Esophagus (tissue), 2 donors: ENCODE measurements around the gene VWA8. TPM values are rescaled to one million over a fixed set of nuclear protein-coding genes. Genes with fewer than 3 reads are reported as not detected.

Experiments
- H3K27ac ChIP-seq, 2 donors: one replicate each; pipeline ENCODE4 v1.5.1; 2013; ENCODE audit warnings: low read depth in 2 of 2, mild to moderate bottlenecking in 2 of 2, inconsistent platforms in 1 of 2, low read length in 1 of 2, moderate library complexity in 1 of 2
- H3K27me3 ChIP-seq, 2 donors: one replicate each; pipeline ENCODE4 v1.6.1; 2013; ENCODE audit warnings: low read length in 2 of 2, control low read depth in 1 of 2, mild to moderate bottlenecking in 1 of 2; ENCODE audit not compliant: insufficient read depth in 2 of 2, control insufficient read depth in 1 of 2
- H3K36me3 ChIP-seq, 2 donors: one replicate each; pipeline ENCODE4 v1.6.1; 2013; ENCODE audit warnings: low read length in 1 of 2; ENCODE audit not compliant: control insufficient read depth in 2 of 2, insufficient read depth in 2 of 2
- H3K4me1 ChIP-seq, 2 donors: one replicate each; pipeline ENCODE4 v1.6.1; 2013; ENCODE audit warnings: low read length in 1 of 2; ENCODE audit not compliant: control insufficient read depth in 2 of 2, insufficient read depth in 2 of 2
- H3K4me3 ChIP-seq, 2 donors: one replicate each; pipeline ENCODE4 v1.5.1; 2013; ENCODE audit warnings: low read length in 2 of 2, mild to moderate bottlenecking in 2 of 2, low read depth in 1 of 2, moderate library complexity in 1 of 2
- H3K9me3 ChIP-seq, 2 donors: one replicate each; pipeline ENCODE4 v1.6.1; 2013; ENCODE audit warnings: mild to moderate bottlenecking in 2 of 2, low read depth in 1 of 2, low read length in 1 of 2, moderate library complexity in 1 of 2; ENCODE audit not compliant: control insufficient read depth in 2 of 2, insufficient read depth in 1 of 2
- WGBS, 2 donors: extraction: QIAGEN DNeasy Blood & Tissue Kit; methylation state at CpG; one replicate each; pipeline ENCODE4 v1.1.7; 2013; 5-methylcytosine and 5-hydroxymethylcytosine counted together
- polyA plus RNA-seq, 2 donors: library from polyadenylated mRNA; stranded (reverse); fragments of 200-250 nt; gene quantifications; one replicate each; pipeline ENCODE4 v1.2.3, GENCODE V29; 2013
- donor health status: healthy with polysubstance abuse.
- donor health status: Bipolar disorder and iron deficiency.

VWA8 gene
- polyA plus RNA-seq, 2 donors = 3.5 to 3.6 TPM

DNA sequence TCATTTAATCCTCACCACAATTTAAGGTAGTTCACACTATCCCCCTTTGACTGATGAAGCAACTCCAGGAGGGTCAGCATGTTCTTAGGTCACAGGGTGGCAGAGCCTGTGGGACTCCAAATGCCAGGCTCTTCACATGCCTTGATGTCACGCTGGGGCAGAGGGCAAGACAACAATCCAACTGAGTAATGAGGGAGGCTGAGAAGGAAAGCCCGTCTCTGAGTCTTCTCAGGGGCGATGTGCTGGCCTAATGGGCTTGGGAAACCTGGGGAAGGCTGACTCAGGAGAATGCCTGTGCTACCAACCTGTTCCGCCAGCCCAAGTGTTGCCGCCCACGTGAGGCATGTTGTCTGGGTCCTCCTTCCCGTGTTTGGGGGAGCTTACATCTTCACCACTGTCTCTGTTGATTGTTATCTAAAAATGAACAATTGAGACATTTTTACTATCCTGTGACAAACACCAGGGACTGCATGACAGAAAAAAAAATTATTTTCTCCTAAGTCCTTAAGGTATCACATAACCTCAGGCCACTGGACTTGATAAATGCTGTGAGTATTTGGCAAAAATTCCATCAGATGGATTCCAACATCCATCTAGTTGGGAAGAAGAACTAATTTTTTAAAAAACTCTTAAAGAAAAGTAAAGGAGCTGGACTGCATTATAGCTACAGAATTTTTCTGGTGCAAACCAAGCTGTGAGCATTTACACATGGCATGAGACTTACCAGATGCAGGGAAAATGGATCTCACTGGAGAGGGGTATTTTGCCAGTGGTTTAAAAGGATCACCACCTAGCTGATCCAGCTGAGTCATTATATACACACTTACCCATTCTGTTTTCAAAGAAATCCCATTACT is 346.0 kb downstream of the VWA8 start:
- 87 to 88% methylated on average over 7 of the region's 7 CpGs for WGBS, 2 donors
- Histone ChIP-seq H3K27ac (peak overlapping the region in 1 of 2 donors; percentile 40), H3K4me1 (peaks cover 2 to 4% of the 10 kb centered on the region in 2 donors)

DNA sequence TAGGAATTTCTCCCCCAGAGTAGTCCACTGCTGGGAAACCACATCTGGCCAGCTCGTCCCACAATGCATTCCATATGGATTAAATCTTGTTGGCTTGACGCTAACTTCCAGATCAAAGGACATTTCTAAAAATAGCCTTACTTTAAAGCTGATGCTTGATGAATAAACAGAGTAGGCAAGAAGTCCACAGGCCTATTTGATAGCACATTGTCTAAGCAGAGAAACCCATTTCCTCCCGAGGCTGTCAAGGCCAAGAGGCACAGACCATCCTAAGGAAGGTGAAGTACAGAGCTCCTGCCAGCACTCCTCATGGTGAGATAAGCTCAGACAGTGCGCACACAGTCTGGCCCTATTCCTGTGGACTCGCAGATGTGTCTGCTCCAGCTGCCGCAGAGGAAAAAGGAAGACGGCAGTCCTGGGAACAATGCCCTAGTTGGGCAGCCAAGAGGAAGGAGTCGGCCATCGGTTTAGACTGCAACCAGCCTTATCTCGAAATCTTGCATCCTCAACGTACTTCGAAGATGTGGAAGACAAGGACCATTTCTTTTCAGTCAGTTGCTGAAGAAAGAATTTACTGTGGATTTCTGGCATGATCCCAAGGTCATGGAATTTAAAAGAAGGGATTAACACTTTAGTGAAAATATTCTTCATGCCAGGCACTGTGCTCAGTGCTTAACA is 346.8 kb downstream of the VWA8 start:
- WGBS, 2 donors = 61% methylated on average over 12 of the region's 12 CpGs
- no peaks in the 10 kb centered on the region for H3K9me3 ChIP-seq
- H3K27ac ChIP-seq = peak overlapping the region in 1 of 2 donors; percentile 40
- H3K4me1 ChIP-seq = peaks cover 2 to 4% of the 10 kb centered on the region in 2 donors
- peaks cover 0 to 11% of the 10 kb centered on the region in 2 donors for H3K36me3 ChIP-seq
- H3K4me3 ChIP-seq = no peak overlapping the region
- no peaks in the 10 kb centered on the region for H3K27me3 ChIP-seq

More for the DNA sequence above, 346.0 kb downstream of the VWA8 start:
- Histone ChIP-seq H3K9me3 (no peaks in the 10 kb centered on the region), H3K27me3 (no peaks in the 10 kb centered on the region), H3K4me3 (no peak overlapping the region), H3K36me3 (peaks cover 0 to 11% of the 10 kb centered on the region in 2 donors)

DNA sequence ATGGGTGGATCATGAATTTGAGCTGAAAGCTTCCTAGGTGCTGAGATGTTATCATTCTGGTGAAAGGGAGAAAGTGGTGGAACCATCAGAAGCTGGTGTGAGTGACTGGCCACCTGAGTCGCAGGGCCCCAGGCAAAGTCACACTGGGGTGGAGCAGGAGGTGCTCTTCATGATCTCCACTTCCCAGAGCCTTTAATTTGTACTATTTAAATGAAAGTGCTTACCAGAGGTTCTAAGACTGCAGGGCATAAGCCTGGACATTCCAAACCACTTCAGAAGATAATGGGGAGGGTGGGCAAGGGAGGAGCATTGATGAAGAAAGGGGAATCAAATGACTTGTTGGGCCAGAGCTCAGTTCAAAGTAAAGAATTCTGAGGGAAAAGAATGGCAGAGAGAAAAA is 347.4 kb downstream of the VWA8 start:
- peaks cover 0 to 11% of the 10 kb centered on the region in 2 donors for H3K36me3 ChIP-seq
- 93 to 95% methylated on average over 1 of the region's 1 CpG for WGBS, 2 donors

DNA sequence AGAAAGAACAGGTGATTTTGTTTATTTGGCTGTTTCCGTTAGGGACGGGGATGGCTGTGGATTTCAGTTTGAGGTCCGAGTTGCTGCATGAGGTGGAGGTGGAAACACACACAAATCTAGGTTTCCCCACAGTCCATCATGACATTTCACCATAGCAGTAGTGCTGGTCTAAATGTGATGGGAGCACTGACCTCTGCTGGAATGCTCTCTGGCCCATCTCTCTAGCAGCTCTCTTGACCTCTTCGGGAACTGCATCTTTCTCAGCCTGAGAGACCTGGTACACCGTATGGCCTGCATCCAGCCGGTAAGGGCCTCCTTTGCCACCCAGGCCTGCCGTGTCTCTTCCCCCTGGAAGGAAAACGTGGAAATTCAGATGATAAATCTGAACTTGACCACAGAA is 349.5 kb downstream of the VWA8 start:
- WGBS, 2 donors = 93 to 95% methylated on average over 8 of the region's 8 CpGs
- no peaks in the 10 kb centered on the region for H3K9me3 ChIP-seq
- H3K36me3 ChIP-seq = peaks cover 0 to 13% of the 10 kb centered on the region in 2 donors
- no peak overlapping the region for H3K4me3 ChIP-seq
- H3K27me3 ChIP-seq = no peaks in the 10 kb centered on the region
- no peak overlapping the region for H3K27ac ChIP-seq
- peaks cover 2 to 4% of the 10 kb centered on the region in 2 donors for H3K4me1 ChIP-seq

More for the DNA sequence above, 347.4 kb downstream of the VWA8 start:
- Histone ChIP-seq H3K27me3 (no peaks in the 10 kb centered on the region), H3K9me3 (no peaks in the 10 kb centered on the region), H3K4me1 (peaks cover 2 to 4% of the 10 kb centered on the region in 2 donors), H3K27ac (no peak overlapping the region), H3K4me3 (no peak overlapping the region)

DNA sequence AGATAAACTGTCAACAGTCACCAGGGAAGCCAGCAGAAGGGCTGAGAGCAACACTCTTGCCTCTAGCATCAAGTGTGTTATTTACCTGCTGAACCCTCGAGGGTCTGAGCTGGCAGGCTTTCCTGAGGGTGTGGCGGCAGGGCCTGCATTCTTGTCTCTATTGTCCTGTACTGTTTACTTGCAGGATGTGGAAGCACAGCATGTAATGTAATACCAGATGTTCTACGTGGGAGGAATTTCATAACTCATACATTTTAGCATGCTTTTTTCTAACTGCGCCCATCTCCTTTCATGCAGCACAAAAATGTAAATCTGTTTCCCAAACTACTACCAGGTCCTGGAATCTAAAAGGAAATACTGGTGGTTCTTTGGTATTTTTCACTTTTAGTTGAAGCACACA is 350.5 kb downstream of the VWA8 start:
- Histone ChIP-seq H3K27ac (no peak overlapping the region), H3K4me1 (peaks cover 2 to 4% of the 10 kb centered on the region in 2 donors), H3K4me3 (no peak overlapping the region), H3K9me3 (no peaks in the 10 kb centered on the region), H3K27me3 (no peaks in the 10 kb centered on the region), H3K36me3 (peaks cover 0 to 13% of the 10 kb centered on the region in 2 donors)
- WGBS, 2 donors = 51 to 67% methylated on average over 4 of the region's 4 CpGs

DNA sequence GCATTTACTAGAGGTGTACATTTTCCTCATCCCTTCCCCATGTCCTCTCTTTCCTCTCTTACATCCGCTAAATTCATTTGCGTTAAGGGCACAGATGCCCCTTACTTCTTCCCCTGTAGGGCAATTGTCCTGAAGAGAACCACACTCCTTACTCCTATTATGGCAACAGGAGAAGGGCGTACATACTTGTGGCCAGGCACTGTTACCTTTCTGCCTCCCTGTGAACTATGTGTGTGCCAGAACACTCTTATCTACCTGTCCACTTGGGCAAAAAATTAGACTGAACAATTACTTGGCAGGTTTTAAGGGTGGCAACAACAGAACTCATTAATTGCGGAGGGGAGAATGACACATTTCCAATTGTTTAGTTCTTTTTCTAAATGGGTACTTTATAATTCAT is 351.1 kb downstream of the VWA8 start:
- Histone ChIP-seq H3K36me3 (peaks cover 1 to 13% of the 10 kb centered on the region in 2 donors), H3K27ac (no peak overlapping the region), H3K4me3 (no peak overlapping the region), H3K4me1 (peaks cover 2 to 4% of the 10 kb centered on the region in 2 donors), H3K27me3 (no peaks in the 10 kb centered on the region), H3K9me3 (no peaks in the 10 kb centered on the region)
- 90 to 94% methylated on average over 4 of the region's 4 CpGs for WGBS, 2 donors

DNA sequence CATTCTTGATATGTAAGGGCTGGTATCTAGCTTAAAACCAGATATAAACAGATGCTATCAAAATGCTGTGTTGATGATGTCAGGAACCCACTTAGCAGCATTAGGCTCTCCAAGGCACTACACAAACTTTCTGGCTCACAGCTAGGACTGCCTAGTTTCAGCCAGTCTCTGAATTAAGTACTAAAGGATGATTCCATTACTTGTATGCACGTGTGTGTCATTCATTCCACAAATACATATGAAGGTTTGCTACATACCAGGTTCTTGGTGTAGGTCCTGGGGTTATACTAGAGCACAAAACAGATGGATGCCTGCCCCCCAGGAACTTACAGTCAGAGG is 352.1 kb downstream of the VWA8 start:
- Histone ChIP-seq H3K27ac (no peak overlapping the region), H3K27me3 (no peaks in the 10 kb centered on the region), H3K4me3 (no peak overlapping the region), H3K4me1 (peaks cover 0 to 4% of the 10 kb centered on the region in 2 donors), H3K9me3 (no peaks in the 10 kb centered on the region), H3K36me3 (peaks cover 3 to 10% of the 10 kb centered on the region in 2 donors)
- 68 to 81% methylated on average over 1 of the region's 1 CpG for WGBS, 2 donors

DNA sequence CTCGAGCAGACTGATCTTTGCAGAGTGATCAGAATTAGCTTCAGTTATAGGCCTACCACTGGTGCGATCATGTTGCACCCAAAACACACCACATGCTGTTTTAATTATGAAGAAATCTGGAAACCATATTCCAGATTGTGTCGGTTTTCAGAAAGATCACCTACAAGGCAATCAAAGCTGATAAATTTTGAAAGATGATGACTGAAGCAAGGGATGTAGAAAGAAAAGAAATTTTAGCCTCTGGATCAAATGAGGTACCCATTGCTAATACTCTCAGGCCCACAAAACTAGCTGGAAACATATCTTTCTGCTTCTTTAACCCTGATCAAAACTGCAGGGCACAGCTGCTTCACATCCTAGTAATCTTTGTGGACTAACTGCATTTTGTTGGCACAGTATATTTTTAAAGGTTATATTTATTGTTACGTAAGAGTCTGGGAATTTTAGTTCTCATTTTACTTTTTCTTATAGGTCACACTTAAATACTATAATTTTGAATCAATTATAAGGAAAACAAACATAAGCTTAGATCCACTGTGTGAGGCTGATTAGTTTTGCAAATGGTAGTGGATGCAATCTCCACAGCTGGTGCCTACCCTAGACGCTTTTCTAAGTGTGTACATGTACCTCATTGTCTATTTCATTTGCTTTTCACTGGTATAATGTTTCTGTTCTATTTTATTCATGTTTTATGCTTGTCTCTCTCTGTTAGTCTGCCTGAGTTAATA is 352.6 kb downstream of the VWA8 start:
- peaks cover 0 to 4% of the 10 kb centered on the region in 2 donors for H3K4me1 ChIP-seq
- no peak overlapping the region for H3K27ac ChIP-seq
- WGBS, 2 donors = 92 to 93% methylated on average over 5 of the region's 5 CpGs

DNA sequence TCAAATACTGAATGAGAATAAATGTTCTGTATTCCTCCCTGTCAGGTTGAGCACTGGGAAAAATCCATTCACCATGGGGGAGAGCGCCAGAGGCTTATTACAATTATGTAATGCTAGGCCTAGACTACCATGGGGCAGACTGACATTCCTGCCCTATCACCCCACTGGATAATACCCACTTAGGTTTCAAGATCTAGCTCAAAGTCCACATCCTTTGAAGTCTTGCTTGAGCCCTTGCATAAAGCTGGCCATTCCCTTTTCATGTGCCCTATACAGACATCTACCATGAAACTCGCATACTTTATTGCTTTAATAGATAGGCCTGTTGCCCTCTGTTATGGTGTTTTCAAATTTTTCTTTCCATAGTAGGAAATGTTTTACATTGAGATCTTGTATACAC is 354.3 kb downstream of the VWA8 start:
- H3K36me3 ChIP-seq = peaks cover 3 to 12% of the 10 kb centered on the region in 2 donors
- H3K27ac ChIP-seq = no peak overlapping the region
- WGBS, 2 donors = 87 to 96% methylated on average over 2 of the region's 2 CpGs
- H3K4me1 ChIP-seq = peaks cover 0 to 4% of the 10 kb centered on the region in 2 donors
- no peaks in the 10 kb centered on the region for H3K9me3 ChIP-seq
- H3K4me3 ChIP-seq = no peak overlapping the region
- H3K27me3 ChIP-seq = no peaks in the 10 kb centered on the region

More for the DNA sequence above, 352.6 kb downstream of the VWA8 start:
- H3K9me3 ChIP-seq = no peaks in the 10 kb centered on the region
- no peaks in the 10 kb centered on the region for H3K27me3 ChIP-seq
- H3K36me3 ChIP-seq = peaks cover 3 to 10% of the 10 kb centered on the region in 2 donors
- H3K4me3 ChIP-seq = no peak overlapping the region
